Motor neuron (in vitro differentiated cells): ENCODE measurements around the gene PWP2. TPM values are rescaled to one million over a fixed set of nuclear protein-coding genes. Genes with fewer than 3 reads are reported as not detected.
"Not testable (repeated sequence)": the region's sequence is repeated elsewhere in the genome, so short reads cannot be mapped to it uniquely, and the experiment has no call there.

Experiments
- ATAC-seq, 8 experiments: fragments of 200-7000 bp; cut with Tn5 transposase; replicated peaks in 6 of 8; 2 replicates each; pipeline ENCODE4 v1.8.0; 2021; ENCODE audit warnings: mild to moderate bottlenecking in 8 of 8, moderate library complexity in 8 of 8
- H3K27ac ChIP-seq, 2 donors: fragments of 250-450 bp; sonication (Bioruptor Pico); 2 replicates each; pipeline ENCODE4 v1.9.0; 2021; ENCODE audit warnings: antibody characterized with exemption in 2 of 2, mild to moderate bottlenecking in 2 of 2, moderate library complexity in 1 of 2
- H3K4me1 ChIP-seq, 2 donors: fragments of 250-450 bp; sonication (Bioruptor Pico); replicated peaks in 1 of 2; 2 replicates each; pipeline ENCODE4 v1.6.1; 2021; ENCODE audit warnings: antibody characterized with exemption in 2 of 2, mild to moderate bottlenecking in 2 of 2, moderate library complexity in 1 of 2
- H3K4me3 ChIP-seq, 5 donors: fragments of 250-450 bp; sonication (Bioruptor Pico); 2 replicates each; pipeline ENCODE4 v1.9.0; 2021; ENCODE audit warnings: antibody characterized with exemption in 5 of 5, mild to moderate bottlenecking in 5 of 5, moderate library complexity in 4 of 5
- WGBS, 10 experiments: fragments of 450-650 bp; shearing (Covaris generic); methylation state at CpG; one replicate each; pipeline ENCODE4 v1.0.0; 2022; 5-methylcytosine and 5-hydroxymethylcytosine counted together
- in situ Hi-C, 9 experiments: fragments of 400-800 bp; cut with MboI; loops; one replicate each; pipeline ENCODE4 v1.15.0; 2021; ENCODE audit warnings: low sequenced_read_pairs in 9 of 9, low pct_unique_long_range_greater_than_20kb in 2 of 9; ENCODE audit not compliant: unreplicated experiment in 9 of 9
- total RNA-seq, 8 experiments: library from RNA; unstranded; fragments of 300-600 nt; gene quantifications; 2 replicates each; pipeline versions ENCODE4 v1.2.3 to v1.2.4, GENCODE V29; 2022

Gene PWP2
- total RNA-seq, 8 experiments from 2014 or later = 0.81 to 22.4 (median 10.8) TPM

GRCh38 chr21:44086636-44087425, 20.4 kb upstream of the PWP2 start:
- in situ Hi-C loops = no loop called here
- WGBS, 10 experiments = 67 to 100% (median 92%) methylated on average over 1 to 8 of the region's 21 CpGs; no CpG with 5 or more reads in 1 of the 10 experiments
- H3K27ac ChIP-seq = no peak overlapping the region
- ATAC-seq = peak in 4 of 8 experiments; percentile 23 to 29 (median 26)
- H3K4me3 ChIP-seq = no peak overlapping the region
- no peaks in the 10 kb centered on the region for H3K4me1 ChIP-seq

- ATAC-seq = peak in 1 of 8 experiments; percentile 5
- 83 to 100% (median 92%) methylated on average over 1 to 27 of the region's 33 CpGs for WGBS, 10 experiments
- no peaks in the 10 kb centered on the region for H3K4me1 ChIP-seq
- no peak overlapping the region for H3K4me3 ChIP-seq
- in situ Hi-C loops = no loop called here
- H3K27ac ChIP-seq = no peak overlapping the region
Measured at GRCh38 chr21:44087426-44088400, 19.5 kb upstream of the PWP2 start.

- in situ Hi-C loops = no loop called here
- WGBS, 10 experiments = 73 to 100% (median 92%) methylated on average over 3 to 12 of the region's 18 CpGs; no CpG with 5 or more reads in 4 of the 10 experiments
- no peak for ATAC-seq
- H3K4me3 ChIP-seq = no peak overlapping the region
- H3K27ac ChIP-seq = no peak overlapping the region
- no peaks in the 10 kb centered on the region for H3K4me1 ChIP-seq
Measured at GRCh38 chr21:44088401-44088780, 18.8 kb upstream of the PWP2 start.

- Histone ChIP-seq H3K4me1 (no peaks in the 10 kb centered on the region), H3K4me3 (no peak overlapping the region), H3K27ac (no peak overlapping the region)
- ATAC-seq = no peak
- WGBS, 10 experiments = 89 to 100% (median 100%) methylated on average over 2 to 15 of the region's 30 CpGs; no CpG with 5 or more reads in 1 of the 10 experiments
- in situ Hi-C loops = no loop called here
Measured at GRCh38 chr21:44089001-44089911, 17.9 kb upstream of the PWP2 start.

GRCh38 chr21:44090325-44090724, 16.9 kb upstream of the PWP2 start:
- H3K4me1 ChIP-seq = no peaks in the 10 kb centered on the region
- in situ Hi-C loops = no loop called here
- ATAC-seq = peak in 1 of 8 experiments; percentile 36
- WGBS, 10 experiments = 80 to 100% (median 97%) methylated on average over 2 to 4 of the region's 8 CpGs; no CpG with 5 or more reads in 3 of the 10 experiments
- no peak overlapping the region for H3K4me3 ChIP-seq
- H3K27ac ChIP-seq = no peak overlapping the region

GRCh38 chr21:44092211-44092610, 15.0 kb upstream of the PWP2 start:
- in situ Hi-C loops = no loop called here

GRCh38 chr21:44093761-44094160, 13.4 kb upstream of the PWP2 start:
- Histone ChIP-seq H3K27ac (no peak overlapping the region), H3K4me1 (no peaks in the 10 kb centered on the region), H3K4me3 (no peak overlapping the region)
- in situ Hi-C loops = no loop called here
- 85 to 100% (median 94%) methylated on average over 2 to 8 of the region's 9 CpGs; no CpG with 5 or more reads in 3 of the 10 experiments for WGBS, 10 experiments
- no peak for ATAC-seq

More at GRCh38 chr21:44092211-44092610, 15.0 kb upstream of the PWP2 start:
- no peak overlapping the region for H3K27ac ChIP-seq
- no peaks in the 10 kb centered on the region for H3K4me1 ChIP-seq
- ATAC-seq = no peak
- H3K4me3 ChIP-seq = no peak overlapping the region
- WGBS, 10 experiments = 20 to 96% (median 81%) methylated on average over 1 to 7 of the region's 9 CpGs; no CpG with 5 or more reads in 1 of the 10 experiments

- no peak overlapping the region for H3K4me3 ChIP-seq
- 20 to 100% (median 87%) methylated on average over 1 of the region's 1 CpG; no CpG with 5 or more reads in 4 of the 10 experiments for WGBS, 10 experiments
- H3K4me1 ChIP-seq = no peaks in the 10 kb centered on the region
- H3K27ac ChIP-seq = no peak overlapping the region
- in situ Hi-C loops = no loop called here
- no peak for ATAC-seq
Measured at GRCh38 chr21:44094832-44095231, 12.4 kb upstream of the PWP2 start.

- H3K4me1 ChIP-seq, in situ Hi-C loops, H3K4me3 ChIP-seq, ATAC-seq, H3K27ac ChIP-seq: not testable (repeated sequence)
- WGBS, 10 experiments = no CpG with 5 or more reads among the region's 6 CpGs
Measured at GRCh38 chr21:44098507-44098906, 8.7 kb upstream of the PWP2 start.

- H3K27ac ChIP-seq, H3K4me1 ChIP-seq, H3K4me3 ChIP-seq, ATAC-seq, in situ Hi-C loops: not testable (repeated sequence)
- no CpG with 5 or more reads among the region's 13 CpGs for WGBS, 10 experiments
Measured at GRCh38 chr21:44098964-44099363, 8.2 kb upstream of the PWP2 start.

- in situ Hi-C loops, H3K27ac ChIP-seq, H3K4me3 ChIP-seq, H3K4me1 ChIP-seq: not testable (repeated sequence)
- peak; percentile 31 to 71 (median 46) for ATAC-seq
- WGBS, 10 experiments = no CpG with 5 or more reads among the region's 31 CpGs
Measured at GRCh38 chr21:44107589-44107988, 390 bp downstream of the PWP2 start.

GRCh38 chr21:44113702-44114371, 6.6 kb downstream of the PWP2 start:
- H3K4me1 ChIP-seq, H3K4me3 ChIP-seq, in situ Hi-C loops, H3K27ac ChIP-seq: not testable (repeated sequence)
- no CpG with 5 or more reads among the region's 33 CpGs for WGBS, 10 experiments
- ATAC-seq = peak in 3 of 8 experiments; percentile 33 to 36 (median 34)
